ENCODE data around the gene ITPK1.

DNA sequence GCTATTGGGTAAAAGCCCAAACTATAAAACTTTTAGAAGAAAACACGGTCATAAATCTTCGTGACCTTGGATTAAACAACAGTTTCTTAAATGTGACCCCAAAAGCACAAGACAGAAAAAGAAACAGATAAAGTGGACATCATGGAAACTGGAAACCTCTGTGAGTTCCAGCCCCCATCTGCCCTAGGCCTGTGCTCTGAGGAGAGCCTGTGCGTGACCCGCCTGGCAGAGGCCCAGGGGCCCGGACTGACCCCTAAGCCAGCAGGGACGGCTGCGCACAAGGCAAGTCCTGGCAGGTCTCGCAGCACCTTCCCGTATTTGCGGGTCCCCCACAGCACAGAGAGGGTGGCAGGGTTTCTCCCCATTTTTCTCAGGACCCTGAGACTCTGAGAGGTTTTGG lies 116.8 kb downstream of the ITPK1 start:
- TF ChIP-seq, protein P1, sequence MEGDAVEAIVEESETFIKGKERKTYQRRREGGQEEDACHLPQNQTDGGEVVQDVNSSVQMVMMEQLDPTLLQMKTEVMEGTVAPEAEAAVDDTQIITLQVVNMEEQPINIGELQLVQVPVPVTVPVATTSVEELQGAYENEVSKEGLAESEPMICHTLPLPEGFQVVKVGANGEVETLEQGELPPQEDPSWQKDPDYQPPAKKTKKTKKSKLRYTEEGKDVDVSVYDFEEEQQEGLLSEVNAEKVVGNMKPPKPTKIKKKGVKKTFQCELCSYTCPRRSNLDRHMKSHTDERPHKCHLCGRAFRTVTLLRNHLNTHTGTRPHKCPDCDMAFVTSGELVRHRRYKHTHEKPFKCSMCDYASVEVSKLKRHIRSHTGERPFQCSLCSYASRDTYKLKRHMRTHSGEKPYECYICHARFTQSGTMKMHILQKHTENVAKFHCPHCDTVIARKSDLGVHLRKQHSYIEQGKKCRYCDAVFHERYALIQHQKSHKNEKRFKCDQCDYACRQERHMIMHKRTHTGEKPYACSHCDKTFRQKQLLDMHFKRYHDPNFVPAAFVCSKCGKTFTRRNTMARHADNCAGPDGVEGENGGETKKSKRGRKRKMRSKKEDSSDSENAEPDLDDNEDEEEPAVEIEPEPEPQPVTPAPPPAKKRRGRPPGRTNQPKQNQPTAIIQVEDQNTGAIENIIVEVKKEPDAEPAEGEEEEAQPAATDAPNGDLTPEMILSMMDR (IDR thresholded peaks at IDR 0.05): no peak
- TF ChIP-seq RFX5 (IDR thresholded peaks at IDR 0.05): no peak
- TF ChIP-seq MAFK (IDR thresholded peaks at IDR 0.05; ENCODE audit: partially characterized antibody): no peak
- no peak for TF ChIP-seq RCOR1 (IDR thresholded peaks at IDR 0.05; ENCODE audit: low read depth, low read length)
- TF ChIP-seq POLR2A (IDR thresholded peaks at IDR 0.05; ENCODE audit: low read length): no peak
- TF ChIP-seq MYC (IDR thresholded peaks at IDR 0.05; ENCODE audit: borderline replicate concordance, low read length): no peak
- no peak for TF ChIP-seq JUN (IDR thresholded peaks at IDR 0.05)
